Measurements from ENCODE around the gene MMAA.

- TF ChIP-seq EZH2 (IDR thresholded peaks at IDR 0.05) (no peak), POLR2AphosphoS5 (IDR thresholded peaks at IDR 0.05; ENCODE audit: borderline replicate concordance, low read depth, low read length) (no peak), FOXP2 (optimal IDR thresholded peaks at IDR 0.05; ENCODE audit: control extremely low read depth, extremely low read length, insufficient read depth) (no peak)
These were observed 44.0 kb downstream of the MMAA start for GRCh38 chr4:145663194-145663593.
